Kidney epithelial cell (primary cell): ENCODE measurements around the gene MOB4. TPM values are rescaled to one million over a fixed set of nuclear protein-coding genes. Genes with fewer than 3 reads are reported as not detected.
A peak's percentile ranks its signal among the peaks of the same experiment; 100 is the strongest.
"Not testable (repeated sequence)": the region's sequence is repeated elsewhere in the genome, so short reads cannot be mapped to it uniquely, and the experiment has no call there.

ENCODE experiments used
- DNase-seq: peaks from one replicate; pipeline ENCODE4 v3.0.0-alpha.2; 2010; ENCODE audit warnings: low read depth
- H3K27me3 ChIP-seq: 2 replicates; pipeline ENCODE4 v1.6.0; 2011; ENCODE audit warnings: low read length; ENCODE audit not compliant: control insufficient read depth, insufficient read depth
- H3K36me3 ChIP-seq: 2 replicates; pipeline ENCODE4 v1.5.1; 2011; ENCODE audit warnings: low read length; ENCODE audit not compliant: control insufficient read depth, insufficient read depth
- H3K4me3 ChIP-seq: 2 replicates; pipeline ENCODE4 v1.5.1; 2011; ENCODE audit warnings: low read depth, mild to moderate bottlenecking, control low read depth, low read length
- total RNA-seq: library from RNA; depleted of rRNA; stranded (reverse); fragments of >200 nt; gene quantifications from 2 replicates; pipeline ENCODE4 v1.2.3, GENCODE V29; 2015
- TF ChIP-seq, protein P1 (sequence below): IDR thresholded peaks from 2 replicates; pipeline ENCODE4 v1.5.1; 2011; ENCODE audit warnings: mild to moderate bottlenecking, moderate library complexity, low read length, control low read depth, inconsistent platforms; ENCODE audit not compliant: insufficient read depth, poor library complexity, severe bottlenecking

The MOB4 gene
- total RNA-seq, 1 donor from 2014 or later = 37.1 TPM

DNA sequence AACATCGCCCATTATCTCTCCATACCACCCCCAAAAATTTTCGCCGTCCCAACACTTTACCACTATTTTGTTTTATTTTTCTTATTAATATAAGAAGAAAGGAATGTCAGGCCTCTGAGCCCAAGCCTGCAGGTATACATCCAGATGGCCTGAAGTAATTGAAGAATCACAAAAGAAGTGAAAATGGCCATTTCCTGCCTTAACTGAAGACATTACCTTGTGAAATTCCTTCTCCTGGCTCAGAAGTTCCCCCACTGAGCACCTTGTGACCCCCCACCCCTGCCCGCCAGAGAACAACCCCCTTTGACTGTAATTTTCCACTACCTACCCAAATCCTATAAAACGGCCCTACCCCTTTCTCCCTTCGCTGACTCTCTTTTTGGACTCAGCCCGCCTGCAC, 71.4 kb downstream of the MOB4 start:
- H3K27me3 ChIP-seq, H3K36me3 ChIP-seq, H3K4me3 ChIP-seq, DNase-seq: not testable (repeated sequence)

DNA sequence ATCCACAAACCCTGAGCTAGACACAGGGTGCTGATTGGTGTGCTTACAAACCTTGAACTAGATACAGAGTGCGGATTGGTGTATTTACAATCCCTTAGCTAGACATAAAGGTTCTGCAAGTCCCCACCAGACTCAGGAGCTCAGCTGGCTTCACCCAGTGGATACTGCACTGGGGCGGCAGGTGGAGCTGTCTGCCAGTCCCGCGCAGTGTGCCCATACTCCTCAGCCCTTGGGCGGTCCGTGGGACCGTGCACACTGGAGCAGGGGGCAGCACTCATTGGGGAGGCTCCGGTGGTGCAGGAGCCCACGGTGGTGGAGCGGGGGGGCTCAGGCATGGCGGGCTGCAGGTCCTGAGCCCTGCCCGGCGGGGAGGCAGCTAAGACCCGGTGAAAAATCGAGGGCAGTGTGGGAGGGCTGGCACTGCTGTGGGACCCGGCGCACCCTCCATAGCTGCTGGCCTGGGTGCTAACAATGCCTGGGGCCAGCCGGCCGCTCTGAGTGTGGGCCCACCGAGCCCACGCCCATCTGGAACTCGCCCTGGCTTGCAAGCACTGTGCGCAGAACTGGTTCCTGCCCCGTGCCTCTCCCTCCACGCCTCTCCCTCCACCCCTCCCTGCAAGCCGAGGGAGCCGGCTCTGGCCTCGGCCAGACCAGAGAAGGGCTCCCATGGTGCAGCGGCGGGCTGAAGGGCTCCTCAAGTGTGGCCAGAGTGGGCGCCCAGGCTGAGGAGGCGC, 75.6 kb downstream of the MOB4 start:
- TF ChIP-seq, protein P1, sequence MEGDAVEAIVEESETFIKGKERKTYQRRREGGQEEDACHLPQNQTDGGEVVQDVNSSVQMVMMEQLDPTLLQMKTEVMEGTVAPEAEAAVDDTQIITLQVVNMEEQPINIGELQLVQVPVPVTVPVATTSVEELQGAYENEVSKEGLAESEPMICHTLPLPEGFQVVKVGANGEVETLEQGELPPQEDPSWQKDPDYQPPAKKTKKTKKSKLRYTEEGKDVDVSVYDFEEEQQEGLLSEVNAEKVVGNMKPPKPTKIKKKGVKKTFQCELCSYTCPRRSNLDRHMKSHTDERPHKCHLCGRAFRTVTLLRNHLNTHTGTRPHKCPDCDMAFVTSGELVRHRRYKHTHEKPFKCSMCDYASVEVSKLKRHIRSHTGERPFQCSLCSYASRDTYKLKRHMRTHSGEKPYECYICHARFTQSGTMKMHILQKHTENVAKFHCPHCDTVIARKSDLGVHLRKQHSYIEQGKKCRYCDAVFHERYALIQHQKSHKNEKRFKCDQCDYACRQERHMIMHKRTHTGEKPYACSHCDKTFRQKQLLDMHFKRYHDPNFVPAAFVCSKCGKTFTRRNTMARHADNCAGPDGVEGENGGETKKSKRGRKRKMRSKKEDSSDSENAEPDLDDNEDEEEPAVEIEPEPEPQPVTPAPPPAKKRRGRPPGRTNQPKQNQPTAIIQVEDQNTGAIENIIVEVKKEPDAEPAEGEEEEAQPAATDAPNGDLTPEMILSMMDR = no peak
- no peak for DNase-seq
- H3K4me3 ChIP-seq = no peak overlapping the region
- H3K36me3 ChIP-seq = no peaks in the 10 kb centered on the region
- H3K27me3 ChIP-seq = no peaks in the 10 kb centered on the region

DNA sequence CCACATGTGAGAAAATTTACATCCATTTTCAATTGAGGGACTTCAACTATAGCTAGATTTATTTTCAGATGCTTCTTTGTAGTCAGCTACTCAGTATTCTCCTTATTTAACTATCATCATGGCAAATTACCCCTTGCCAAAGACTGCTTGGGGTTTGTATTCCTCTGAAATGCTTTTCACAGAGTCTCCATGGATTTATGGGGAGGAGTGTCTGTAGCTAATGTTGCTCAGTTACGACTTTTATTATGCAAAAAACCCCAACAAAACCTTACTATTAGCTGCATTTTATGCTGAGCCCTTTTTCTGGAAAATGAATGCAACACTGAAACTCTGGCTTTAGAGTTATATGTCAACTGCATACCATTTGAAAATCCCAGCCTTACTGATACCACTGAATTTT, 80.9 kb downstream of the MOB4 start:
- Histone ChIP-seq H3K27me3 (no peaks in the 10 kb centered on the region), H3K36me3 (no peaks in the 10 kb centered on the region), H3K4me3 (no peak overlapping the region)
- no peak for DNase-seq
- TF ChIP-seq, protein P1 = no peak

DNA sequence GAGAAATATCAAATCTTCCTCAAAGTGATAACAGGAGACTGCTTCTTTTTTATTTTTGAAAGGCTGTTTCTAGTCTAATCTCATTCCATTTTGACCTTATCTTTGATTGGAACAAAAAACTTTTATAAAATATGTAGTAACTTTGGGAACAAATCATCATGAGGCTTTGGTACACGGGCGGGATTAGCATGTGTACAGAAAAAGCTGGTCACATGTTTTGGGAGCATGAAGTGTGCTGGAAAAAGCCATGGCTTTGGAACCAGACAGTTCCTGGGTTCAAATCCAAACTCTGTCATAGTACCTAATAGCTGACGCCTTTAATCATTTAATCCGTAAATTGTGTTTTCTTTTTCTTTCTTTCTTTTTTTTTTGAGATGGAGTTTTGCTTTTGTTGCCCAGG, 81.3 kb downstream of the MOB4 start:
- no peak for DNase-seq
- H3K27me3 ChIP-seq = no peaks in the 10 kb centered on the region
- no peaks in the 10 kb centered on the region for H3K36me3 ChIP-seq
- TF ChIP-seq, protein P1 = no peak
- H3K4me3 ChIP-seq = no peak overlapping the region

DNA sequence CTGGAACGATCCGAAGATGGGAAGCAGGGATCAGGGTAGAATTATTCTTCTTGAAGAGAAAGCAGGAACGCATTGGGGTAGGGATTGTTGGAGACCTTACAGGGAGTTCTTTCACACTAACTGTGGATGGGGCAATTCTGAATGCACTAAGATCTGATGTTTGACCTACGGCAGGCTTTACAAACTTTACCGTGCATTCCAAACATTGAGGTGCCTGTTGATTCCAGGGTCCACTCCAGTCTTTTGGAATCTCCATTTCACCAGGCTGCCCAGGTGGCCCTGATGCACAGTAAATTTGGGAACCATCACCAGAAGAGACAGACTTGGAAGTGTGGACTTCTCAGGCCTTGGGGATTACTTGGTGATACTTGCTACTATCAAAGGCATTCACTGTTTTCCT, 82.6 kb downstream of the MOB4 start:
- no peak overlapping the region for H3K4me3 ChIP-seq
- H3K36me3 ChIP-seq = no peaks in the 10 kb centered on the region
- no peaks in the 10 kb centered on the region for H3K27me3 ChIP-seq
- TF ChIP-seq, protein P1 = no peak
- no peak for DNase-seq

DNA sequence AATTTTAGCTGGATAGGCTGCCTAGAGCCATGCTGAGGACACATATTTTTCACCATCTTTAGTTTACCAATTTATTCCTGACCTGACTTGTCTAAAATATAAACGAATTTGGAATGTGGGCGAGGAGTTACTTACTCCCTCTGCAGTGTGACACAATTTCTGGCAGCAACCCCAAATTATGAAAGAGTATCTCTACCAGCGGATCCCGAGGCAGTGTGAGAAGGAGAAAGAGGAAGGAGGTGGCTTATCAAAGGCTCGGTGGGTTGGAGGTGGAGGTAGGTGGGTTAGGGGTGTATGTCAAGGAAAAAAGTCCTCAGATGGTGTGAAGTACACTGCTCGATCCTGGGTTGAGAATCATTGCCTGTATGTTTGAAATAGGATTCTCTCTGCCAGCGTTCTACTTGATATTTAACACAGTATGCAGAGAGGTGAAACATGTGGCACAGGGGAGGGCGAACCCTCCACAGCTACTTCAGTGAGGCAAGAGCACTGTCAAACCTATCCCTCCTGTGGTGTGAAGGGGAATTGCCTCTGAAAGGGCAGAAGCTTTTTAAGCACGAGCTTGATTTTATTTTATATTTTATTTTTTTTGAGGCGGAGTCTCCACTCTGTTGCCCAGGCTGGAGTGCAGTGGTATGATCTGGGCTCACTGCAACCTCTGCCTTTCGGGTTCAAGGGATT, 83.6 kb downstream of the MOB4 start:
- Histone ChIP-seq H3K36me3 (no peaks in the 10 kb centered on the region), H3K4me3 (no peak overlapping the region), H3K27me3 (no peaks in the 10 kb centered on the region)
- no peak for DNase-seq
- TF ChIP-seq, protein P1 = peak; percentile 18
